Activated CD4-positive, alpha-beta T cell treated with anti-CD3 and anti-CD28 coated beads, Interleukin-2, amount 50 U/mL, for 1 hour (primary cell): ENCODE measurements around the gene RHOT1.
"Not testable (repeated sequence)": the region's sequence is repeated elsewhere in the genome, so short reads cannot be mapped to it uniquely, and the experiment has no call there.

Experiments
- DNase-seq: peaks from one replicate; pipeline ENCODE4 v3.0.0-alpha.2; 2020

RHOT1 gene

GRCh38 chr17:32124985-32125847 lies 17.1 kb upstream of the RHOT1 start:
- DNase-seq = no peak

- DNase-seq = no peak
Observed at GRCh38 chr17:32125848-32126153, 16.5 kb upstream of the RHOT1 start.

GRCh38 chr17:32126325-32126724 lies 16.0 kb upstream of the RHOT1 start:
- DNase-seq = no peak

GRCh38 chr17:32126746-32127145 lies 15.6 kb upstream of the RHOT1 start:
- DNase-seq = no peak

DNA sequence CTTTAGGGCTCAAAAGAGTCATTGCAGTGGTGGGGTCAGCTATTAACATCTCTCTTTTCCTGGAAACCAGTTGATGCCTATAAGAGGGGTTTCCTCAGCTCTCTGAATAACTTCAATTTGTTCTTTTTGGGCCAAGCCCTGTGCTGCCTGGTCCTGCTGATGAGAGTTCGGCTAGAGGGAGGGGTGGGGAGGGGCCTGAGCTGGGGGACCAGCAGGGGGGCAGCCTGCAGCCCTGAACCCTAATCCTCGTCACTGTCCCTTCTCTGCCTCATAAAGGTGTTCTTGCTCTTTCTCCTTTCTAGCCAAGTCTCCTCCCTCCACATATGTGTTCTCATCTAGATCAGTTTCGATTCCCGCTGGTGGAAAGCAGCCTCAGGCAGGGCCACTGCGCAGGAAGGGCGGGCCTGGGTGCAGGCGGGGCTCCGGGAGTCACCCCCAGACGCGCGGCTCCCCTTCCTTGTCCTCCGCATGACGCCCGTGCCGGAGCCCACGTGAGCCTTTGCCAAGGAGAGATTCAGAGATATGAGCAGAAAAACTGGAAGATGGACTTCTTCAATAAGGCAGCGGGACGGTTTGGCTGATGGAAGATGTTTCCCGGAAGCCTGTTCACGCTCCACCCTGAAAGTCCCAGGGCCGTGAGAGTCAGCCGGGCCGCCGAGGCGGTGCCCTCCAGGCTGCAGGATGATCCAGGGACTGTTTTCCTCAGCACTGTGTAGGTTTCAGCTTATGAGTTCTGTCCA lies 15.0 kb upstream of the RHOT1 start:
- DNase-seq = peak; percentile 74

DNA sequence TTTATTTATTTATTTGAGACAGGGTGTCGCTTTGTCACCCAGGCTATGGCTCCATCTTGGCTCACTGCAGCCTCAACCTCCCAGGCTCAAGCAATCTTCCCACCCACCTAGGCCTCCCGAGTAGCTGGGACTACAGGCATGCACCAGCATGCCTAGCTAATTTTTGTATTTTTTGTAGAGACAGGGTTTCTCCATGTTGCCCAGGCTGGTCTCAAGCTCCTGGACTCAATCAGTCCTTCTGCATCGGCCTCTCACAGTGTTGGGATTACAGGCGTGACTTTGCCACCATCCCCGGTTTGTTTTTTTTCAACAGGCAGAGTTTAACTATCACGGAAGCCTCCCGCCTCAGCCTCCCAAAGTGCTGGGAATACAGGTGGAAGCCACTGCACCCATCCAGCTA lies 13.8 kb upstream of the RHOT1 start:
- DNase-seq = not testable (repeated sequence)

GRCh38 chr17:32135497-32136117 lies 6.7 kb upstream of the RHOT1 start:
- not testable (repeated sequence) for DNase-seq

DNA sequence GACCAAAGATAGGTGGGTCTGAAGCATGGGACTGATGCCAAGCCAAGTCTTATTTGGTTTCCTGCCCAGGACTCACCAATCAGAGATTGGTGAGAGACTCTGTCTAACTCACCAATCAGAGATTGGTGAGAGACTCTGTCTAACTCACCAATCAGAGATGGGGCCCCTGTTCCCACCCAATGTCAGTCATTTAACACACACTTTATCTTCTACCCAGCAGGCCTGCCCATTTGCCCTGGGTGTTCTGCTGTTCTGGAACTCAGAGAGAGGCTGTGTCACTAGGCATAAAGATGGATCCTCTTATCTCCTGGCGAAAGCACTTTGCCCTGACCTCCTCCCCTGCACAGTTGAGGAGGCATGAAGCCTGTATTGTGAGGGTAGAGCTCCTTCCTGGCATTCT lies 5.4 kb upstream of the RHOT1 start:
- DNase-seq = no peak

DNA sequence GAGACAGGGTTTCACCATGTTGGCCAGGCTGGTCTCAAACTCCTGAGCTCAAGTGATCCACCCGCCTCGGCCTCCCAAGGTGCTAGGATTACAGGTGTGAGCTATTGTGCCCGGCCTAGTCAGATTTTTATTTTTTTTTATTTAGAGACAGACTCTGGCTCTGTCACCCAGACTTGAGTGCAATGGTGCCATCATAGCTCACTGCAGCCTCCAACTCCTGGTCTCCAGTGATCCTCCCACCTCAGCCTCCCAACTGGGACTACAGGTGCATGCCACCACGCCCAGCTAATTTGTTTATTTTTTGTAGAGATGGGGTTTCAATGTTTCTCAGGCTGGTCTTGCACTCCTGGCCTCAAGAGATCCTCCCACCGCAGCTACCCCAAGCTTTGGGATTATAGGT lies 2.8 kb upstream of the RHOT1 start:
- not testable (repeated sequence) for DNase-seq

DNA sequence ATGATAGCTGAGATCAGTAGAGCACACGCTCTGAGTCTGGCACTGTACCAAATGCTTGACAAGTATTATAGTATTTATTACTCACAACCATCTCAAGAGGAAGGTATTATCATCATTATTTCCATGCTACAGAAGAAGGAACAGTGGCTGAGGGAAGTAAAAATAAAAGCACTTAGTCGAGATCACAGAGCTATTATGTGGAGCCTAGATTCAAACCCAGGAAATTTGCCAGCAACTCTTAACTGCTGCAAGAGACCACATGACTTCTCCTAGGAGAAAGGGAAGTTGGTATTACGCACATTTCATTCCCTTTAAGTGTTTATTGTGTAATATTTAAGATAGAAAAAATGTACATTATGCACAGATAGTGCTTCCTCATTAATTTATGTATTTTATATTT lies 1.0 kb upstream of the RHOT1 start:
- no peak for DNase-seq

DNA sequence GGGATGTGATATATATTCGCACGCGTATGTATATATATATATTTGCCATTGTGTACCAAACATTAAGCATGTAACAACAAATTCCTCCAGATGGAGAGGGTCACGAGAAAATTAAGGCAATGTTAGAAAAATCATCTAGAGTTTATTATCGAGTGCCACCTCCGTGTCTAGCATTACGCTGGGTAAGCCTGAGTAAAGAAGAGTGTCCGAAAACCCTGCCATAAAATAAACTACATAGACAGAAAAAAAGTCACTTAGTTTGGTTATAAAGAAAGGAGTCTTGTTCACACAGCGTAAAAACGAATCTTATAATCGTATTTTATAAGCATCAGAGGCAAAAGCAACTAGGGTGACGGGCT lies 644 bp upstream of the RHOT1 start:
- no peak for DNase-seq

- no peak for DNase-seq
Observed at GRCh38 chr17:32142857-32143526, 690 bp downstream of the RHOT1 start.

- DNase-seq = no peak
Observed at GRCh38 chr17:32143527-32143870, 1.2 kb downstream of the RHOT1 start.

GRCh38 chr17:32144442-32144841 lies 2.1 kb downstream of the RHOT1 start:
- DNase-seq = not testable (repeated sequence)

- DNase-seq = no peak
Observed at GRCh38 chr17:32148351-32148750, 6.0 kb downstream of the RHOT1 start.

- no peak for DNase-seq
Observed at GRCh38 chr17:32150358-32150757, 8.1 kb downstream of the RHOT1 start.

DNA sequence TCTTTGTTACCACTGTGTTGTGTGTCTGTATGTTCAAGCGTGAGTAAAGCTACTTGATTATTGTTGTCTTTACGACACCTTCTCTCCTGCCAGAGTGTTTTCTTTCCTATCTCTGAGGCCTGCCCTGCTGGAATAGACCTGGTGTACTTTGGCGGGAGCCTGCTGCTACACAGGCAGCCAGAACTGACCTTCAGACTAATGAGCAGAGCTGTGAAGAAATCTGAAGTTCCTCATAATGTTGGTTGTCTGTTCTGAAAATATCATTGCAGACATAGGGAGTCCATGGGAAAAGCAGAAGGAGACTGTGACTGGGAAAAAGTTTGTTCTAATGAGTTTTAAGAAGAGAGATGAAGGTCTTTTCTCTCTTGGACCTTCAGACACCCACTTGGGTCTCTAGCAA lies 9.8 kb downstream of the RHOT1 start:
- DNase-seq = no peak

DNA sequence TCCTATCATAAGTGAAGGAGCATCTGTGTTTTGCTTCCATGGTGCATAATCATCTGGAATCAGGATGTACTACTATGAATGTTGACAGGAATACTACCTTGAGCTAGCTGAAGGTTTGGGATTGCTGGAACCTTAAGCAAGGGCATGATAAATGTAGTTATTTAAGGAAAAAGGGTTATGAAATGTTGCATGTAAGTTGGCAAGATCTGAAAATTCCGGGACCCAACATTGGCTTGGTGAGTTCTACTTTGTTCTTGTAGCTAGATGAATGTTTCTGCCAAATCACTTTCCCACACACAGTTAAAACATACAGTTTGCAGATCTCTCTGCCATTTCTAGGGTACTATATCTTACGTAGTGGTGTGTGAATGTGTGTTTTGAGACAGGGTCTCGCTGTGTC lies 13.6 kb downstream of the RHOT1 start:
- no peak for DNase-seq

DNA sequence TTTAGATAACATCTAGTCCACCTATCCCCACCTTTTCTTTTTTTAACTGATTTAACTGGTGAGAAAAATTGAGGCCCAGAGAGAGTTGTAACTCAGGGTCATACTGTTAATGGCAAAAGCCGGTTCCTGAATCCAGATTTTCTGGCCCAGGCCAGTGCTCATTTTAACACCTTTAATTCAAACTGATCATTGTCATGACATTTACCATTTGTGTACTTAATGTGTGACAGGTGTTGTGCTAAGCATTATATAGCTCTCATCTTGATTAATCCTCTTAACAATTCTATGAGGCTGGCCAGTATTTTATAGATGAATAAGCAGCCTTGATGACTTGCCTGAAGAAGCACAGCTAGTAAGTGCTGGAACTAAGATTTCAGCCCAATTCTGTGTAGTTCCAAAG lies 14.4 kb downstream of the RHOT1 start:
- DNase-seq = no peak

DNA sequence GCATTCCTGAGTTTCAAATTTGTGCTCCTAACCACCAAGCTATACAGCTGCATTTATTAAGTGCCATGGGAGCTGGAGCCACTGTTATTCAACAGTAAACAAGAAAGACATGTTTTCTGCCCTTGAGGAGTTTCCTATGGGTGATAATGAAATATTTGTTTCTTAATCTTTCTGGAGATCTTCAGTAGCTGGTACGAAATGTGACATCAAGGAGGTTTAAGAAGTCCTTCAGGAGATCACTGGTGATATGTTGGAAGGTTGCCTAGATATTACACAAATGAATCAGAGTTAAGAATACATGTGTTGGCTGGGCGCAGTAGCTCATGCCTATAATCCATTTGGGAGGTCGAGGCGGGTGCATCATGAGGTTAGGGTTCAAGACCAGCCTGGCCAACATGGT lies 14.9 kb downstream of the RHOT1 start:
- DNase-seq = no peak

GRCh38 chr17:32158870-32159585 lies 16.7 kb downstream of the RHOT1 start:
- no peak for DNase-seq

GRCh38 chr17:32159586-32160438 lies 17.5 kb downstream of the RHOT1 start:
- no peak for DNase-seq
